Measurements from ENCODE around the gene TMEM132C. TPM values are rescaled to one million over a fixed set of nuclear protein-coding genes. Genes with fewer than 3 reads are reported as not detected.

Gene TMEM132C
- total RNA-seq, 2 experiments from 2014 or later = not detected

DNA sequence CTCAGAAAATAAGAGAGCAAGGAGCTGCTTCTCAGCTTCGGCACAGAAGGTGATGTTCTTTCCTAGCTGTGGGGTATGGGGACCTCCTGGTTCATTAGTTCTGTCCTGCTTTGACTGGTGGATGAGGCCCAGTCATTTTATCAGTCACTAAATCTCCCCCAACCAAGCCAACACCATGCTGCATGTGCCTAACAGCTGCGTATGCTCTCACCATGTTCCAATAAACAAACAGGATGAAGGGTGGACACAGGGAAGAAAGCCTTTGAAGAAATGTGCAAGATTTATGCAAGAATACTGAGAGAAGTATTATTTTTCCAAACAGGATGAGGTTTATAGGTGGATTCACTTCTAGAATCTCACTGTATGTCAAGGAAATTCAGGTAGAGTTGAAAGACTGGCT lies 156.2 kb downstream of the TMEM132C start:
- CTCF ChIA-PET = no interaction called here
- H3K9me3 Mint-ChIP-seq (ENCODE audit: low read depth) = peaks cover 7% of the 10 kb centered on the region
- DNase-seq (no peak), ATAC-seq (no peak)
- H3K36me3 Mint-ChIP-seq = no peaks in the 10 kb centered on the region
- H3K27me3 Mint-ChIP-seq = no peaks in the 10 kb centered on the region
- no peaks in the 10 kb centered on the region for H3K4me1 Mint-ChIP-seq
- no peak overlapping the region for H3K4me3 Mint-ChIP-seq
- no peak overlapping the region for H3K27ac Mint-ChIP-seq

GRCh38 chr12:128424931-128425431 lies 158.0 kb downstream of the TMEM132C start:
- H3K4me1 Mint-ChIP-seq = no peaks in the 10 kb centered on the region
- no peaks in the 10 kb centered on the region for H3K27me3 Mint-ChIP-seq
- ATAC-seq (no peak), DNase-seq (no peak)
- CTCF ChIA-PET = no interaction called here
- no peak overlapping the region for H3K27ac Mint-ChIP-seq
- H3K4me3 Mint-ChIP-seq = no peak overlapping the region
- peaks cover 7% of the 10 kb centered on the region for H3K9me3 Mint-ChIP-seq (ENCODE audit: low read depth)
- H3K36me3 Mint-ChIP-seq = no peaks in the 10 kb centered on the region

DNA sequence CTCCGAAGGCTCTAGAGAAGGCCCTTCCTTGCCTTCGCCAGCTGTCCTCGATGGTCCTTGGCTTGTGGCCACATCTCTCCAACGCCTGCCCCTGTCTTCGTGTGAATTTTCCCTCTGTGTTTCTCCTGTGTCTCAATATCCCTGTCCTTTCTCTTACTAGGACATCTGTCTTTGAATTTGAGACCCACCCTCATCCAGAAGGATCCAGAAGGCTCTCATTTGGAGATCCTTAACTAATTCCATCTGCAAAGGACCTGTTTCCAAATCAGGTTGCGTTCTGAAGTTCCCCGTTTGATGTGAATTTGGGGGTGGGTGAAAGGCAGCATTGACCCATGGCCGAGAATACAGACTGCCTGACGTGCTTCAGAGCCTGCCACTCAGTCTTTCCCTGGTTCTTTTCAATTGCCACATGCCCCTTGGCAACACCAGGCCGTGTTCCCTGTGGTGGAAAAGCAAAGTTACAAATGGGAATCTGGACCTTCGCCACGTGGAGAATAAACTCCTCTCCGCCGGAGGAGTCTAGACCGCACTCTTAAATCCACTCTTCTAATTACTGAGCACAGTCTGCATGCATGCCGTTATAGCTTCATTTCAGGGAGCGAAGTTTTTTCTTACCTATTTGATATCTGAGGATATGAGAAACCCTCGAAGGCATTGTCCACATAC lies 158.8 kb downstream of the TMEM132C start:
- Mint-ChIP-seq H3K27me3 (no peaks in the 10 kb centered on the region), H3K27ac (no peak overlapping the region), H3K36me3 (no peaks in the 10 kb centered on the region), H3K4me3 (no peak overlapping the region), H3K4me1 (no peaks in the 10 kb centered on the region), H3K9me3 (ENCODE audit: low read depth) (peaks cover 3% of the 10 kb centered on the region)
- CTCF ChIA-PET = no interaction called here
- no peak for ATAC-seq
- DNase-seq = no peak

DNA sequence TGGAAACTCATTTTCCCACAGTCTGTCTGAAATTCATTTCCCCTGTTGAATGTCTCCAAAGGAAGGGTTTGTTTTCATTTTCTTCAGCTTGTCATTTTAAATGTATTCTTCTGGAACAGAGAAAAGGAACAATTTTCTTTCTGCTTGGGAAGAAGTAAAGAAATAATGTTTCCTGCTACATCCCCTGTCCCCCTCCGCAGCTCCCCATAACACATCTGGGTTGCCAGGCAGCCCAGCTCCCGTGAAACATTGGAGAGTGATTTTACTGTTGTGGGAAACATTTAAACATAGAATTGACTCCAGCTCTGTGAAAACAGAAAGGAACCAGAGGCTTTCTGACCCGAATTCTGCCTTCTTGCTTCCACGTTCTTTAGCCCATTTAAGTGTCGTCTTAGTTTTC lies 159.5 kb downstream of the TMEM132C start:
- Mint-ChIP-seq H3K27ac (no peak overlapping the region), H3K36me3 (no peaks in the 10 kb centered on the region), H3K4me1 (no peaks in the 10 kb centered on the region), H3K9me3 (ENCODE audit: low read depth) (peaks cover under 1% of the 10 kb centered on the region), H3K4me3 (no peak overlapping the region), H3K27me3 (no peaks in the 10 kb centered on the region)
- DNase-seq = no peak
- ATAC-seq = no peak
- CTCF ChIA-PET = no interaction called here

GRCh38 chr12:128439796-128440195 lies 172.8 kb downstream of the TMEM132C start:
- CTCF ChIA-PET = no interaction called here

GRCh38 chr12:128442096-128442495 lies 175.1 kb downstream of the TMEM132C start:
- Mint-ChIP-seq H3K9me3 (ENCODE audit: low read depth) (peaks cover 2% of the 10 kb centered on the region), H3K27ac (no peak overlapping the region), H3K4me3 (no peak overlapping the region), H3K27me3 (no peaks in the 10 kb centered on the region), H3K4me1 (no peaks in the 10 kb centered on the region), H3K36me3 (no peaks in the 10 kb centered on the region)
- CTCF ChIA-PET = no interaction called here
- ATAC-seq (no peak), DNase-seq (no peak)

More at GRCh38 chr12:128439796-128440195, 172.8 kb downstream of the TMEM132C start:
- H3K9me3 Mint-ChIP-seq (ENCODE audit: low read depth) = peaks cover 2% of the 10 kb centered on the region
- H3K36me3 Mint-ChIP-seq = no peaks in the 10 kb centered on the region
- H3K4me1 Mint-ChIP-seq = no peaks in the 10 kb centered on the region
- no peaks in the 10 kb centered on the region for H3K27me3 Mint-ChIP-seq
- ATAC-seq (no peak), DNase-seq (no peak)
- H3K27ac Mint-ChIP-seq = no peak overlapping the region
- H3K4me3 Mint-ChIP-seq = no peak overlapping the region

- ATAC-seq = no peak
- Mint-ChIP-seq H3K27me3 (no peaks in the 10 kb centered on the region), H3K4me1 (no peaks in the 10 kb centered on the region), H3K36me3 (no peaks in the 10 kb centered on the region), H3K4me3 (no peak overlapping the region), H3K27ac (no peak overlapping the region), H3K9me3 (ENCODE audit: low read depth) (peaks cover 2% of the 10 kb centered on the region)
- CTCF ChIA-PET = no interaction called here
- no peak for DNase-seq
These were observed 177.6 kb downstream of the TMEM132C start for GRCh38 chr12:128444598-128444997.

DNA sequence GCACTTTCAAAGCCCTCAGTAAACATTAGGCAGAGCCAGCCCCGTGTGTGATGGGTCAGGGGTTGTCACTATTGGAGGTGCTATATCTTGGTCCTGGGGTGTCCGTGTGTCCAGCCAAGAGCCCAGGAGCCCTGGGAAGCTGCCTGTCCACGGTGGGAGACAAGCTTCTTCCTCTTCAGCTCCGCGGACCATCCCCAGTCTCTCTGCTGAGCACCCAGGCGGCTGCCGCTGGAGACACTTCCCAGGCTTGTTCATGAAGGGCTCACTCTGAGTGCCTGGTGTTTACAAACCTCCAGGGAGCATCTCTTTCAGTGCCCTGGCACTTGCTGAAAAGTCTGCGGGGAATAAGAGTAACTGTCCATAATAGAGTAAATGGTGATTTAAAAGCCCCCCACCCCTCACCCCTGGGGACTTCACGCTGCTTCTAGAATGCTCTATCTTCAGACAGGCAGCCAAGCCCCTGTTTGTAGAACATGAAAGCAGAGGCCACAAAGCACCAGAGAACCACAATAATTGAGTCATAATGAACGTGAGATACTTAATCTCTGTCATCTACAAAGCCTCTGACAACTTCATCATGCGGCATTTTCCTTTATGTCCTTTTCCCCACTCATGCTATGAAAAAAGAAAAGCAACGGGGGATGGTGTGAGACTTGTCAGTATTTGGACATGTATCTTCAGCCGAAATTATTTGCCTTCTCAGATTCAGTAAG lies 178.6 kb downstream of the TMEM132C start:
- no peak overlapping the region for H3K27ac Mint-ChIP-seq

GRCh38 chr12:128449146-128449894 lies 182.3 kb downstream of the TMEM132C start:
- CTCF ChIA-PET = no interaction called here
- no peak for ATAC-seq
- Mint-ChIP-seq H3K9me3 (ENCODE audit: low read depth) (peaks cover 6% of the 10 kb centered on the region), H3K27me3 (no peaks in the 10 kb centered on the region), H3K4me3 (no peak overlapping the region), H3K36me3 (no peaks in the 10 kb centered on the region), H3K27ac (no peak overlapping the region), H3K4me1 (no peaks in the 10 kb centered on the region)
- DNase-seq = no peak

More for the DNA sequence above, 178.6 kb downstream of the TMEM132C start:
- Mint-ChIP-seq H3K36me3 (no peaks in the 10 kb centered on the region), H3K4me3 (no peak overlapping the region), H3K4me1 (no peaks in the 10 kb centered on the region), H3K9me3 (ENCODE audit: low read depth) (peaks cover 2% of the 10 kb centered on the region), H3K27me3 (no peaks in the 10 kb centered on the region)
- no peak for ATAC-seq
- DNase-seq = no peak
- CTCF ChIA-PET = no interaction called here

DNA sequence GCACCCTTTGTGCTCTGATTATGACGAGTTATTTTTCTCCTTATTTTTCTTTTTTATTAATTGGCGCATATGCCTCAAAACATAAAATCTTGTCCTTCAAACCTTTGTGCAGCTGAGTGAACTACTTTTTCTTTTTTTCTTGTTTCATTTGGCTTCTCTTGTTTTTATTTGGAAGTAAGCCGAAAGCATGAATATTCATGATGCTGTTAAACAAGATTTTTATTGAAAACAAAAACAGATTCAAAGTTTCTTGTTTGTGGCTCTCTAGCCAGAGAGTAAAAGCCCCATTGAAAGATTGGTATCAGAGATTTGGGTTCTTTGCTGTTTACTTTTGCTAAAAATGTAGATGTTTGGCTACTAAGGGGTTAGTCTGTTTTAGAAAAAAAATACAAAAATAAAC lies 183.8 kb downstream of the TMEM132C start:
- H3K36me3 Mint-ChIP-seq = no peaks in the 10 kb centered on the region
- no peaks in the 10 kb centered on the region for H3K4me1 Mint-ChIP-seq
- H3K27ac Mint-ChIP-seq = no peak overlapping the region
- no peak overlapping the region for H3K4me3 Mint-ChIP-seq
- CTCF ChIA-PET = no interaction called here
- DNase-seq (no peak), ATAC-seq (no peak)
- H3K27me3 Mint-ChIP-seq = no peaks in the 10 kb centered on the region
- peaks cover 3% of the 10 kb centered on the region for H3K9me3 Mint-ChIP-seq (ENCODE audit: low read depth)

DNA sequence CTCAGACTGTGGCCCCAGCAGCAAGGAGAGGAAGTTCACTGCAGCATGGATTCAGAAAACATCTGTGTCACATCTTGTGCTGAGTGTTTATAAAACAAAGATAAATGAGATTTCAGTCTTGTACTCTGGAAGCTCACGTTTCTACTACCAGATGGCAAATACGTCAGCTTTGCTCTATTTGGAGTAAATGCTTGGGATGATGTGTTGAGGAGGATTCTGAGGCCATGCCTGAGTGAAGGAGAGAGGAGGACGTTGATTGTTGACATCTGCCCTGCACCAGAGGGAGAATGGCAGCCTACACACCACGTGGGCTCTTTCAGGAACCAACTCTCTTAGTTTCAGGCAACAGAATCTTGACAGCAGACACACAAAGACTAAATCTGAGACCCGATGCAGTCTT lies 188.9 kb downstream of the TMEM132C start:
- Mint-ChIP-seq H3K27ac (no peak overlapping the region), H3K9me3 (ENCODE audit: low read depth) (peaks cover 3% of the 10 kb centered on the region), H3K36me3 (no peaks in the 10 kb centered on the region), H3K4me1 (no peaks in the 10 kb centered on the region), H3K4me3 (no peak overlapping the region), H3K27me3 (no peaks in the 10 kb centered on the region)
- DNase-seq (no peak), ATAC-seq (no peak)
- CTCF ChIA-PET = no interaction called here

DNA sequence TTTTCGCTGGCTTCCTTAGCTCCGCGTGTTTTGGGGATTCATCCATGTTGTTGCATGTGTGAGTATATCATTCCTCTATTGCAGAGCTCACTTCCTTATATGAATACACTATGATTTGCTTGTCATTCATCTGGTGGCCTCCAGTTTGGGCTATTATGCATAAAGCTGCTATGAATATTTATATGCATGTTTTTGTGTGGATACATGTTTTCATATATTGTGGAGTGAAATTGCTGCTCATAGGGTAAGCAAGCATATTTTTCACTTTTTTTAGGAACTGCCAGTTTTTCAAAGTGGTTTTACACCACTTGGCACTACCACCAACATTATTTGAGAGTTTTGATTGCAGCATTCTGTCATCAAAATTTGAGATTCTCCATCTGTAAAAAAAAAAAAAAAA lies 190.0 kb downstream of the TMEM132C start:
- no peak for ATAC-seq
- no peak for DNase-seq
- CTCF ChIA-PET = no interaction called here
- Mint-ChIP-seq H3K4me3 (no peak overlapping the region), H3K36me3 (no peaks in the 10 kb centered on the region), H3K4me1 (no peaks in the 10 kb centered on the region), H3K27ac (no peak overlapping the region), H3K27me3 (no peaks in the 10 kb centered on the region), H3K9me3 (ENCODE audit: low read depth) (peaks cover 3% of the 10 kb centered on the region)

DNA sequence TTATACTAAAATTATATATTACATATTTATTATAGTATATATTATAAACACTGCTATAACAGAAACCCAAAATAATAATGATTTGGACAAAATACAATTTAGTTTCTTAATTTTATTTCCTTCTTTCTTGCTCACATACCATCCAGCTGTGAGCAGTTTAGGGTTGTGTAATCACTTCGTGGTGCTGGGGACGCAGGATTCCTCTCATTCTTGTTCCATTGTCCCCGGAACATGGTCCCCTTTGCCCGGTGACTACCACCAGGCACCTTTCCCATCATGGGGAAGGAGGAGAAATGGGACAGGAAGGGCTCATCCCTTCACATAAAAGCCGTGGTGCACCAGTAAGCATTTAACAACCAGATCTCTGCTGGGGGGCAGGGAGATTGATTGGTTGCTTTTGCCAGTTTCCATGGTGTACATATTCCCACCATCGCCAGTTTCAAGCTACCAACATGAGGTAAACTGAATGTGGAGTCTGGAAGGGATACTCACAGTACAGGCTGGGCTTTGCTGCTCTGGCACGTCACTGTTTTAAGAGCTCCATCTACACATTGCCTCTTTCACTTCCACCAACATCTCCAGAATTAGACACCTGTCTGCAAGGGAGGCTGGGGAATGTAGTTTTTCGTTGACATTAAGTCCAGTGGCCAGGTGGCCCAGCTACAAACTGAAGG lies 191.5 kb downstream of the TMEM132C start:
- ATAC-seq (no peak), DNase-seq (no peak)
- Mint-ChIP-seq H3K27me3 (no peaks in the 10 kb centered on the region), H3K4me1 (no peaks in the 10 kb centered on the region), H3K4me3 (no peak overlapping the region), H3K9me3 (ENCODE audit: low read depth) (peaks cover 2% of the 10 kb centered on the region), H3K36me3 (no peaks in the 10 kb centered on the region), H3K27ac (no peak overlapping the region)
- CTCF ChIA-PET = no interaction called here
